ENCODE results near the gene IDH3B. TPM values are rescaled to one million over a fixed set of nuclear protein-coding genes. Genes with fewer than 3 reads are reported as not detected.

Gene IDH3B
- polyA plus RNA-seq, 1 experiment, result 113 TPM

- no peaks in the 10 kb centered on the region for H3K9me3 ChIP-seq (ENCODE audit: control insufficient read depth, insufficient read depth, low read length)
- H3K27me3 ChIP-seq (ENCODE audit: control insufficient read depth, insufficient read depth, low read length), result no peaks in the 10 kb centered on the region
- TF ChIP-seq CTCF (IDR thresholded peaks at IDR 0.05; ENCODE audit: low read depth, low read length), result no peak
- POLR2A ChIA-PET, result interaction anchor here (0.6 kb wide), 1 partner anchor 867 kb away, joined by 4 read pairs; no protein-coding TSS in a partner anchor
- no peak overlapping the region for H3K4me3 ChIP-seq (ENCODE audit: low read depth, low read length)
- no peak for DNase-seq (ENCODE audit: low read depth, low spot score)
- no peak overlapping the region for H3K27ac ChIP-seq (ENCODE audit: low read depth, low read length)
- CTCF ChIA-PET, result interaction anchor here (8.4 kb wide), 1 partner anchor 122 kb away, joined by 81 read pairs; no protein-coding TSS in a partner anchor
Measured at GRCh38 chr20:2643708-2644107, 20.3 kb downstream of the IDH3B start.

GRCh38 chr20:2640899-2641298, 23.1 kb downstream of the IDH3B start:
- POLR2A ChIA-PET, result no interaction called here
- CTCF ChIA-PET, result no interaction called here
- Histone ChIP-seq H3K27me3 (ENCODE audit: control insufficient read depth, insufficient read depth, low read length) (no peaks in the 10 kb centered on the region), H3K9me3 (ENCODE audit: control insufficient read depth, insufficient read depth, low read length) (no peaks in the 10 kb centered on the region), H3K27ac (ENCODE audit: low read depth, low read length) (no peak overlapping the region), H3K4me3 (ENCODE audit: low read depth, low read length) (no peak overlapping the region)
- TF ChIP-seq CTCF (IDR thresholded peaks at IDR 0.05; ENCODE audit: low read depth, low read length), result no peak
- no peak for DNase-seq (ENCODE audit: low read depth, low spot score)

DNA sequence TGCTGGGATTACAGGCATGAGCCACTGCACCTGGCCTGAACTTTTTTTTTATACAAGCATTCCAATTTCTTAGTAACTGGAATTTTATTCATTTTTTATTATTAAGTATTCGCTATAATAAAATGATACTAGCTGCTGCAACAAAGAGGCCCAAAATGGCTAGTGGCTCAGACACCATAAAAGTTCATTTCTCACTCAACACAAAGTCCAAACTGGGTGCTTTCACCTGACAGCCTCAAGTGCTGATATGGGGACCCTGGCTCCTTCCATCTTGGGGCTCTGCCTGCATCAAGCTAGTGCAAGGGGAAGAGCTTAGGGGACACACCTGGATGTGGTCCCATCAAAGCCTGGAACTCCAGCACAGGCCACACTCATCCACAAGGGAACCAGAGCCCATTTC, 23.8 kb downstream of the IDH3B start:
- CTCF ChIA-PET, result no interaction called here

DNA sequence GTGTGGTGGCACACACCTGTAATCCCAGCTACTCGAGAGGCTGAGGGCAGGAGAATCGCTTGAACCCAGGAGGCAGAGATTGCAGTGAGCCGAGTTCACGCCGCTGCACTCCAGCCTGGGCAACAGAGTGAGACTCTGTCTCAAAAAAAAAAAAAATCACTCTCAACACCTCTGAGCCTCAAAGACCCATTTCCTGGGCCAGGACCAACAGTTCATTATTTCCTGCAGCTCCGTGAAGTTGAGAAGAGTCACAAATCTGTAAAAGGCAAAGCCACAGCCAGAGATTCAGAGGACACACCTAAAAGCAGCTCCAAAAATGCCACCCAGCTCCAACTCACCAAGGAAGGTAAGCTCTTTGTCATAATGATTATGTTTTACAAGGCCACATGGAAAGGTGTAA, 26.8 kb downstream of the IDH3B start:
- Histone ChIP-seq H3K27me3 (ENCODE audit: control insufficient read depth, insufficient read depth, low read length) (peaks cover 15% of the 10 kb centered on the region), H3K9me3 (ENCODE audit: control insufficient read depth, insufficient read depth, low read length) (no peaks in the 10 kb centered on the region), H3K27ac (ENCODE audit: low read depth, low read length) (no peak overlapping the region), H3K4me3 (ENCODE audit: low read depth, low read length) (no peak overlapping the region)
- ChIA-PET CTCF (interaction anchor here (1.0 kb wide), 1 partner anchor 185 kb away, joined by 4 read pairs; no protein-coding TSS in a partner anchor), POLR2A (interaction anchor here (1.2 kb wide), 1 partner anchor 15 kb away, joined by 4 read pairs; no protein-coding TSS in a partner anchor)
- no peak for TF ChIP-seq CTCF (IDR thresholded peaks at IDR 0.05; ENCODE audit: low read depth, low read length)
- no peak for DNase-seq (ENCODE audit: low read depth, low spot score)

More for the DNA sequence above, 23.8 kb downstream of the IDH3B start:
- no peak for TF ChIP-seq CTCF (IDR thresholded peaks at IDR 0.05; ENCODE audit: low read depth, low read length)
- no peak overlapping the region for H3K27ac ChIP-seq (ENCODE audit: low read depth, low read length)
- no peaks in the 10 kb centered on the region for H3K9me3 ChIP-seq (ENCODE audit: control insufficient read depth, insufficient read depth, low read length)
- H3K27me3 ChIP-seq (ENCODE audit: control insufficient read depth, insufficient read depth, low read length), result peaks cover 4% of the 10 kb centered on the region
- no peak for DNase-seq (ENCODE audit: low read depth, low spot score)
- H3K4me3 ChIP-seq (ENCODE audit: low read depth, low read length), result no peak overlapping the region
- POLR2A ChIA-PET, result no interaction called here

DNA sequence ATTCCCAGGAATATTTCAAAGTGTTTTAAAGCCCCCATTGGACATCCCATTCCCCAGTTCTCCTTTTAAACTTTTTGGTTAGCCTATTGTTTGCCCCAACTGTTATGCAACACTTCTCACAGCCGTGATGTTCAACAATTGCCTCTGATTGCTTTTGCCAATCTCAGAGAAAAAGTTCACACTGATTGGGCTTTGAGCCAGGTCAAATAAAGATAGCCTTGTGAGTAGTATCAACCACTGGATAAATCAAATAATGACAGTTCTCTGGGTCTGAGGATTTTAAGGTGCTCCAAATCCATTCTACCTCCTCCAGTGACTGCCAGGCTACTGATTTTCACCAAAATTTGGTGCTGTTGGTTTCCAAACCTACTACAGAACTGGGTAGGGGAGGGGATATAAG, 30.6 kb downstream of the IDH3B start:
- POLR2A ChIA-PET, result no interaction called here
- H3K9me3 ChIP-seq (ENCODE audit: control insufficient read depth, insufficient read depth, low read length), result no peaks in the 10 kb centered on the region; the same call in 1 of the 2 replicates
- H3K27ac ChIP-seq (ENCODE audit: low read depth, low read length), result no peak overlapping the region
- CTCF ChIA-PET, result interaction anchor here (0.7 kb wide), 1 partner anchor 111 kb away, joined by 3 read pairs; no protein-coding TSS in a partner anchor
- H3K27me3 ChIP-seq (ENCODE audit: control insufficient read depth, insufficient read depth, low read length), result peaks cover 15% of the 10 kb centered on the region
- TF ChIP-seq CTCF (IDR thresholded peaks at IDR 0.05; ENCODE audit: low read depth, low read length), result no peak
- no peak for DNase-seq (ENCODE audit: low read depth, low spot score)
- no peak overlapping the region for H3K4me3 ChIP-seq (ENCODE audit: low read depth, low read length)
